ENCODE results near the gene PARVA.

The PARVA gene

DNA sequence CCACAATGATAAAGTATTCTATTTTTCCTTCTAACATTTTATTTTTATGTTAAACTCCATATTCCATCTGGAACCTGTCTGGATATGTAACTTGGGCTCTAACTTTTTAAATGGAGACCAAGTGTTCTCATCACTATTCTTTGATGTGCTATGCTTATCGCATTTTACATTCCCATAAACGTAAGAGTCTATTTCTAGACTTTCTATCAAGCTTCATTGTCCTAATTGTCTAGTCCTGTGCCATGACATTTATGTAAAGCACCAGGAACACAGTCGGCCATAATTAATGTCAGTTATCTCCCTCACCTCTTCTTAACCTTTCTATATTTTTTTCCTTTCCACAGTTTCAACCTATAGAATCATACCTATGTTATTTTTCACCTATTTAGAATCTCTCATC lies 183.0 kb downstream of the PARVA start:
- no peak overlapping the region for H3K4me3 ChIP-seq (ENCODE audit: low read depth, low read length)
- TF ChIP-seq, protein P1, sequence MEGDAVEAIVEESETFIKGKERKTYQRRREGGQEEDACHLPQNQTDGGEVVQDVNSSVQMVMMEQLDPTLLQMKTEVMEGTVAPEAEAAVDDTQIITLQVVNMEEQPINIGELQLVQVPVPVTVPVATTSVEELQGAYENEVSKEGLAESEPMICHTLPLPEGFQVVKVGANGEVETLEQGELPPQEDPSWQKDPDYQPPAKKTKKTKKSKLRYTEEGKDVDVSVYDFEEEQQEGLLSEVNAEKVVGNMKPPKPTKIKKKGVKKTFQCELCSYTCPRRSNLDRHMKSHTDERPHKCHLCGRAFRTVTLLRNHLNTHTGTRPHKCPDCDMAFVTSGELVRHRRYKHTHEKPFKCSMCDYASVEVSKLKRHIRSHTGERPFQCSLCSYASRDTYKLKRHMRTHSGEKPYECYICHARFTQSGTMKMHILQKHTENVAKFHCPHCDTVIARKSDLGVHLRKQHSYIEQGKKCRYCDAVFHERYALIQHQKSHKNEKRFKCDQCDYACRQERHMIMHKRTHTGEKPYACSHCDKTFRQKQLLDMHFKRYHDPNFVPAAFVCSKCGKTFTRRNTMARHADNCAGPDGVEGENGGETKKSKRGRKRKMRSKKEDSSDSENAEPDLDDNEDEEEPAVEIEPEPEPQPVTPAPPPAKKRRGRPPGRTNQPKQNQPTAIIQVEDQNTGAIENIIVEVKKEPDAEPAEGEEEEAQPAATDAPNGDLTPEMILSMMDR (IDR thresholded peaks at IDR 0.05; ENCODE audit: borderline replicate concordance, insufficient read depth, low read depth, low read length) = no peak

DNA sequence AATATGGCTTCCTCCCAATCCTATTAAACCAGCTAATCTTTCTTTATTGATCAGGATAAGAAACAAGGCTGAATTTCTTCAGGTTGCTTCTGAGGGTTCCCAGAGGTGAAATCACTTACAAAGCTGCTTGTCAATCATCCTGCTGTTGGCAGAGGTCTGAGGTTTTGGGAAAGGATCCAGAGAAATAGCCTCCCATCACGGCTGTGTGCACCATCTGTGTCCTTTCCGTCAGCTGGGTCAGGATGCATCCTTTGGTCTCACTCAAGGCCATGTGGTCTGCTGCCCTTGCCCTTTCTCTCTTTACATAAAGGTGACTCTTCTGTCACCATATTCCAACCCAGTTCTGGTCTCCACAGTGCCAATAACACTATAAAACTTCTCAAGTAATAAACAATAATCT lies 183.5 kb downstream of the PARVA start:
- TF ChIP-seq, protein P1 (IDR thresholded peaks at IDR 0.05; ENCODE audit: borderline replicate concordance, insufficient read depth, low read depth, low read length) = no peak
- no peak overlapping the region for H3K4me3 ChIP-seq (ENCODE audit: low read depth, low read length)

DNA sequence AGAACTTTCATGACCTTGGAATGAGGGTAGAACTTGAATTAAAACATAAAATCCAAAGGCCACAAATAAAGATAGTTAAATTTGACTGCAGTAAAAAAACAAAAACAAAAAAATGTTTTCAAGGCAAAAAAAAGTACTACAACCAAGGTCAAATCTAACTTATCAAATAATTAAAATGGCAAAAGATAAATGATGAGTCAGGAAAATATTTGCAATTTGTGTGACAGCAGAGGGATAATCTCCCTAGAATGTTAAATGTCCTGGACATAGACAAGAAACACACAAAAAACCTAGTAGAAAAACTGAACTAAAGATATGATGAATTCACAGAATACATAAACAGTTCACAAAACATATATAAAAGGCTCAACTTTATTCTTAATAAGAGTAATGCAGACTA lies 186.6 kb downstream of the PARVA start:
- TF ChIP-seq, protein P1 (IDR thresholded peaks at IDR 0.05; ENCODE audit: borderline replicate concordance, insufficient read depth, low read depth, low read length) = no peak
- no peak overlapping the region for H3K4me3 ChIP-seq (ENCODE audit: low read depth, low read length)

DNA sequence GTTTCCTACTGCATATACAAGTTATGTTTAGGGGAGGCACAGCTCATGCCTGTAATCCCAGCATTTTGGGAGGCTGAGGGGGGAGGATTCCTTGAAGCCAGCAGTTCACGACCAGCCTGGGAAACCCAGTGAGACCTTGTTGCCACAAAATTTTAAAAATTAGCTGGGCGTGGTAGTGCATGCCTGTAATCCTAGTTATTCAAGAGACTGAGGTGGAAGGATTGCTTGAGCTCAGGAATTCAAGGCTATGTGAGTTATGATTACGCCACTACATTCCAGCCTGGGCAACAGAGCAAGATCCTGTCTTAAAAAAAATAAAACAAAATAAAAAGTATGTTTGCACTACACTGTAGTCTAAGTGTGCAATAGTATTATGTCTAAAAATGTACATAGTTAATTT lies 188.0 kb downstream of the PARVA start:
- TF ChIP-seq, protein P1 (IDR thresholded peaks at IDR 0.05; ENCODE audit: borderline replicate concordance, insufficient read depth, low read depth, low read length) = no peak
- H3K4me3 ChIP-seq (ENCODE audit: low read depth, low read length) = no peak overlapping the region

DNA sequence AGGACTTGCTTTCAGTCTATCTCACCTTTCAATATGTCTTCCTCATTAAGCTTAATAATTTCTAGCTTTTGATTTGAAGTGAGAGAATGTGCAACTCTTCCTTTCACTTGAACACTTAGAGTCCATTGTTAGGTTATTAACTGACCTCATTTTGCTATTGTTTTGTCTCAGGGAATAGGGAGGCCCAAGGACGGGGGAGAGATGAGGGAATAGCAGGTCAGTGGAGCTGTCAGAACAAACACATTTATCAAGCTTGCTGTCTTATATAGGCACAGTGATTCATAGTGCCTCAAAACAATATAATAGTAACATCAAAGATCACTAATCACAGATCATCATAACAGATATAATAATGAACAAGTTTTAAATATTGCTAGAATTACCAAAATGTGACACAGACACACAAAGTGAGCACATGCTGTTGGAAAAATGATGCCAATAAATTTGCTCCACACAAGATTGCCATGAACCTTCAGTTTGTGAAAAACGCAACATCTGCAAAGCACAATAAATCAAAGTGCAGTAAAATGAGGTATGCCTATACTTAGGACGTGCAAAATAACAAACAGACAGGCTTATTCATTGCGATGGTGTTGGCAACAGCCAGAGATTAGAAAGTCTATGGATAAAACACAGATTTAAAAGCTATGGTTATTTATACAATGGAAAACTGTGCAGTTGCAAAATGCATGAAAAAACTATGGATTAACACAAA lies 190.5 kb downstream of the PARVA start:
- no peak overlapping the region for H3K4me3 ChIP-seq (ENCODE audit: low read depth, low read length)
- TF ChIP-seq, protein P1 (IDR thresholded peaks at IDR 0.05; ENCODE audit: borderline replicate concordance, insufficient read depth, low read depth, low read length) = no peak

DNA sequence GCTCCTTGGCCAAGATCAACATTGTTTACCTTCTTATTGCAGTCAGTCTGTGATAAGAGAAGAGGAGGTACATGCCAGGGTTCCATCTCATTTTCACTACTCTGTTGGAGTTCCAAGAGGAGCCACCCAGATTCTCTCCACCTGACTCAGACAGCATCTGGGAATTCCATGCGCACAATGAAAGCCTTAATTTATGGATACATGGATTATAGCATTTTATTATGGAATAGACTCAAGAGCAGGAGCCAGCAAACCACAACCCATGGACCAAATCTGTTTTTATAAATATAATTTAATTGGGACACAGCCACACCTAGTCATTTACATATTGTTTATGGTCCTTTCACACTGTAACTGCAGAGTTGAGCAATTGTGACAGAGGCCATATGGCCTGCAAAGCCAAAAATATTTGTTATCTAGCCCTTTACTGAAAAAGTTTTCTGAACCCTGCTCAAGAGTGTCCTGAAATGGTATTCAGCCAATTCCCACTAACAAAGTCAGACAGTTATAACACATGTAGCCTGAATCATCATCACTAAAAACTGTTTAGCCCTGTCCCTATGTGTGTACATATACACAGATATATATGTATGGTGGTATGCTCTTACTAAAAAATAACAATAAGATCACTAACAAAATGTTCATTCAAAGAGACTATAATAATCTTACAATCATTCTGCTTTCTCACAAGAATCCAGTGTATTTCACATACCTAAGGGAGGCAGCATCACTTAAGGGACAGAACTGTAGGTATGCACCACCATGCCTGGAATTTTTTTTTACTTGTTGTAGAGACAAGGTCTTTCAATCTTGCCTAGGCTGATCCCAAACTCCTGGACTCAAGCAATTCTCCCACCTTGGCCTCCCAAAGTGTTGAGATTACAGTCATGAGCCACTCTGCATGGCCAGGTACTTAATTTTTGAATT lies 192.4 kb downstream of the PARVA start:
- no peak overlapping the region for H3K4me3 ChIP-seq (ENCODE audit: low read depth, low read length)

More for the DNA sequence above, 192.4 kb downstream of the PARVA start:
- TF ChIP-seq, protein P1 (IDR thresholded peaks at IDR 0.05; ENCODE audit: borderline replicate concordance, insufficient read depth, low read depth, low read length) = no peak
